Esophagus squamous epithelium (tissue), 4 donors: ENCODE results near the gene MEIS2.

Experiments used
- CTCF ChIP-seq, 6 experiments: fragments of 450-650 bp in 4 of 6; fragments of 200-600 bp in 2 of 6; sonication (generic) in 2 of 6; IDR thresholded peaks; one replicate each; pipeline ENCODE4 v1.5.1; 2016 to 2019; ENCODE audit warnings: antibody characterized with exemption in 6 of 6, mild to moderate bottlenecking in 4 of 6, moderate library complexity in 4 of 6
- POLR2A ChIP-seq, 4 donors: fragments of 450-650 bp; IDR thresholded peaks; one replicate each; pipeline ENCODE4 v1.6.1; 2017; ENCODE audit warnings: antibody characterized with exemption in 4 of 4, mild to moderate bottlenecking in 4 of 4, moderate library complexity in 3 of 4

GRCh38 chr15:36932070-36932469, 168.3 kb downstream of the MEIS2 start:
- TF ChIP-seq POLR2A (IDR thresholded peaks at IDR 0.05) (no peak), CTCF (IDR thresholded peaks at IDR 0.05) (no peak)
